MM.1S (cell line): Measurements from ENCODE around the gene GAS7.

Experiments used
- EZH2 ChIP-seq: fragments of 300-600 bp; sonication (generic); optimal IDR thresholded peaks from 2 replicates; pipeline ENCODE3; 2017; ENCODE audit warnings: low read depth, mild to moderate bottlenecking, antibody characterized with exemption, low read length, mixed read lengths
- TF ChIP-seq, protein P1 (sequence below): fragments of 300-600 bp; sonication (generic); IDR thresholded peaks from 2 replicates; pipeline ENCODE4 v1.5.1; 2016; ENCODE audit warnings: antibody characterized with exemption, low read length, mixed read lengths

DNA sequence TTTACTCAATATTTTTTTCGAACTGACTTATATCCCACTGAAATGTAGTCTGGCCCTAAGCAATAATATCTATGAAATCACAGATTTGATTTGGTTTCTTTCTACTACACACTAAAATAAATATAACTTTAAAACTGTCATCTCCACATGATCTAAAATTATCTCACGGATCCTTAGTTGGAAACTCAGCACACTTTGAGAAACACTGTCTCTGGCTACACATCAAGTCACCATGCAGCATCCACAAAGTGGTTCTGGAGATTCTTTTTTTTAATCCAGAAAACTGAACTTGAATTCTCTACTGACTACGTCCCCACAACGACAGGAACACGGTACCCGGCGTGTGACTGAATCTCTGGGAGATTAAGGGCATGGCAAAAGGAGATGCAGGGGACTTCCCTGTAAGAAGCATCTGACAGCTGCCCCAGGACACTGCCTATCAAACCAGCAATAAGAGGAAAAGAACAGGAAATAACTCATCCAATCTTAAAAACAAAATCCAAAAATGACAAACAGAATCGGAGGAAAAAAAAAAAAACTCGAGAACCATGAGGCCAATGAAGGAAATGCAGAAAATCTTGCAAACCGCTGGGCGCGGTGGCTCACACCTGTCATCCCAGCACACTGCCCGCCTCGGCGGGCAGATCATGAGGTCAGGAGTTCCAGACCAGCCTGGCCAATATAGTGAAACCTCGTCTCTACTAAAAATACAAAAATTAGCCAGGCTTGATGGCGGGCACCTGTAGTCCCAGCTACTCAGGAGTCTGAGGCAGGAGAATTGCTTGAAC lies 152.3 kb downstream of the GAS7 start:
- TF ChIP-seq, protein P1, sequence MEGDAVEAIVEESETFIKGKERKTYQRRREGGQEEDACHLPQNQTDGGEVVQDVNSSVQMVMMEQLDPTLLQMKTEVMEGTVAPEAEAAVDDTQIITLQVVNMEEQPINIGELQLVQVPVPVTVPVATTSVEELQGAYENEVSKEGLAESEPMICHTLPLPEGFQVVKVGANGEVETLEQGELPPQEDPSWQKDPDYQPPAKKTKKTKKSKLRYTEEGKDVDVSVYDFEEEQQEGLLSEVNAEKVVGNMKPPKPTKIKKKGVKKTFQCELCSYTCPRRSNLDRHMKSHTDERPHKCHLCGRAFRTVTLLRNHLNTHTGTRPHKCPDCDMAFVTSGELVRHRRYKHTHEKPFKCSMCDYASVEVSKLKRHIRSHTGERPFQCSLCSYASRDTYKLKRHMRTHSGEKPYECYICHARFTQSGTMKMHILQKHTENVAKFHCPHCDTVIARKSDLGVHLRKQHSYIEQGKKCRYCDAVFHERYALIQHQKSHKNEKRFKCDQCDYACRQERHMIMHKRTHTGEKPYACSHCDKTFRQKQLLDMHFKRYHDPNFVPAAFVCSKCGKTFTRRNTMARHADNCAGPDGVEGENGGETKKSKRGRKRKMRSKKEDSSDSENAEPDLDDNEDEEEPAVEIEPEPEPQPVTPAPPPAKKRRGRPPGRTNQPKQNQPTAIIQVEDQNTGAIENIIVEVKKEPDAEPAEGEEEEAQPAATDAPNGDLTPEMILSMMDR, result no peak
- no peak for TF ChIP-seq EZH2
